Breast epithelium (tissue), 4 donors: ENCODE measurements around the gene NINL. TPM values are rescaled to one million over a fixed set of nuclear protein-coding genes. Genes with fewer than 3 reads are reported as not detected.
"Not testable (repeated sequence)": the region's sequence is repeated elsewhere in the genome, so short reads cannot be mapped to it uniquely, and the experiment has no call there.

Experiments used
- DNase-seq, 2 donors: peaks; one replicate each; pipeline ENCODE4 v3.0.0-alpha.2; 2019; ENCODE audit warnings: low spot score in 2 of 2
- H3K27ac ChIP-seq, 2 donors: fragments of 200-600 bp; sonication (generic) in 1 of 2; one replicate each; pipeline ENCODE4 v1.5.1; 2016 to 2019; ENCODE audit warnings: mild to moderate bottlenecking in 1 of 2
- H3K27me3 ChIP-seq, 2 donors: fragments of 200-600 bp; sonication (generic) in 1 of 2; one replicate each; pipeline versions ENCODE4 v1.5.1 to v1.6.0; 2017 to 2019; ENCODE audit warnings: control low read depth in 1 of 2, mild to moderate bottlenecking in 1 of 2
- H3K36me3 ChIP-seq: fragments of 200-600 bp; one replicate; pipeline ENCODE4 v1.5.1; 2019
- H3K4me1 ChIP-seq, 2 donors: fragments of 200-600 bp; sonication (generic); one replicate each; pipeline ENCODE4 v1.5.1; 2016 to 2019; ENCODE audit warnings: control low read depth in 1 of 2
- H3K4me3 ChIP-seq, 3 donors: fragments of 200-600 bp; sonication (generic); 1 replicate in 2 of 3; 2 replicates in 1 of 3; pipeline ENCODE4 v1.5.1; 2016 to 2019; ENCODE audit warnings: mild to moderate bottlenecking in 3 of 3, moderate library complexity in 2 of 3
- H3K9me3 ChIP-seq, 2 donors: fragments of 200-600 bp; sonication (generic) in 1 of 2; one replicate each; pipeline ENCODE4 v1.5.1; 2016 to 2019; ENCODE audit warnings: control low read depth in 1 of 2
- CTCF ChIP-seq, 3 donors: fragments of 450-650 bp; IDR thresholded peaks; one replicate each; pipeline ENCODE4 v1.5.1; 2016 to 2017; ENCODE audit warnings: antibody characterized with exemption in 3 of 3, mild to moderate bottlenecking in 3 of 3, moderate library complexity in 3 of 3
- POLR2A ChIP-seq: fragments of 450-650 bp; IDR thresholded peaks from one replicate; pipeline ENCODE4 v1.6.1; 2016; ENCODE audit warnings: antibody characterized with exemption, mild to moderate bottlenecking, moderate library complexity
- POLR2AphosphoS5 ChIP-seq, 3 donors: sonication (generic); formaldehyde crosslinking; IDR thresholded peaks; one replicate each; pipeline ENCODE4 v1.6.1; 2017; ENCODE audit warnings: antibody characterized with exemption in 3 of 3
- intact Hi-C: fragments of 100-400 bp; cut with DNase I; formaldehyde crosslinking; loops from one replicate; pipeline ENCODE4 v1.15.1; 2023; ENCODE audit warnings: low total_unique reads
- total RNA-seq, 3 donors: library from RNA; depleted of rRNA; stranded (reverse); fragments of >200 nt; gene quantifications; one replicate each; pipeline ENCODE4 v1.1.0, GENCODE V29; 2016

Gene NINL
- total RNA-seq, 3 donors from 2014 or later = 6.9 to 15.5 (median 12.8) TPM

DNA sequence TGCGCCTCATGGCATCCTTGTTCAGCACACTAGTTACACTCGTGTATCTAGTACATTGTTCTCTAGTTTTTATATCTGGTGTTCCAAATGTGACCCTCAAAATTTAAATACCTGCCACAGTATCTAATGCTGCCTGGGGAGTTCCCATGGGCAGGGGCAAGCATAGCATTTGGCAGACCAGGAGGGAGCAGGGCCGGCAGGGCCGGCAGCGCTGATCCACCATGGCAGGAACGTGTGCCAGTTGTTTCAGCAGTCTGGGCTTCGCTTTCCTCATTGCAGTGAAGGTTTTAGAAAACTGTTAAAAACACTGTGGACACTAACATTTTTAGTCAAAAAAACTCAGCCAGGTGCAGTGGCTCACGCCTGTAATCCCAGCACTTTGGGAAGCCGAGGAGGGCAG lies 19.3 kb upstream of the NINL start:
- Histone ChIP-seq H3K27ac (no peak overlapping the region), H3K36me3 (no peaks in the 10 kb centered on the region), H3K9me3 (no peaks in the 10 kb centered on the region), H3K27me3 (no peaks in the 10 kb centered on the region), H3K4me3 (no peak overlapping the region), H3K4me1 (no peaks in the 10 kb centered on the region)
- TF ChIP-seq POLR2A (no peak), CTCF (IDR thresholded peaks at IDR 0.05) (no peak), POLR2AphosphoS5 (IDR thresholded peaks at IDR 0.05) (no peak)
- no peak for DNase-seq
- intact Hi-C loops = no loop called here

- H3K27me3 ChIP-seq, H3K27ac ChIP-seq, H3K4me3 ChIP-seq, H3K4me1 ChIP-seq, H3K9me3 ChIP-seq, intact Hi-C loops, DNase-seq, H3K36me3 ChIP-seq: not testable (repeated sequence)
These were observed 17.6 kb upstream of the NINL start for GRCh38 chr20:25602914-25603309.

DNA sequence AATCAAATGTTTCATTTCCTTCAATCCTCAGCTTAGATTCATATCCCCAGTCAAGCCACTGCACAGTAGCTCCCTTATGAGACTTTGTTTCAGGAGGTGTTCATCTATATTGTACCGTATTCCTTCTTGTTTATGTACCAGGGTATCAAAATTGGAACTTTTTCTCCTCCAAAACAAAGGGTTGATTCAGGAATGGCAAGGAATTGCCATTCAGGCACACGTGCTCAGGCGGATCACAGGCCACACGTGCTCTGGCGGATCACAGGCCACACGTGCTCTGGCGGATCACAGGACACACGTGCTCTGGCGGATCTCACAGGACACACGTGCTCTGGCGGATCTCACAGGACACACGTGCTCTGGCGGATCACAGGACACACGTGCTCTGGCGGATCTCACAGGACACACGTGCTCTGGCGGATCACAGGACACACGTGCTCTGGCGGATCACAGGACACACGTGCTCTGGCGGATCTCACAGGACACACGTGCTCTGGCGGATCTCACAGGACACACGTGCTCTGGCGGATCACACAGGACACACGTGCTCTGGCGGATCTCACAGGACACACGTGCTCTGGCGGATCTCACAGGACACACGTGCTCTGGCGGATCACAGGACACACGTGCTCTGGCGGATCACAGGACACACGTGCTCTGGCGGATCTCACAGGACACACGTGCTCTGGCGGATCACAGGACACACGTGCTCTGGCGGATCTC lies 17.0 kb upstream of the NINL start:
- H3K4me1 ChIP-seq, H3K9me3 ChIP-seq, H3K27ac ChIP-seq, H3K27me3 ChIP-seq, DNase-seq, H3K4me3 ChIP-seq, intact Hi-C loops, H3K36me3 ChIP-seq: not testable (repeated sequence)

- TF ChIP-seq POLR2A (no peak), POLR2AphosphoS5 (IDR thresholded peaks at IDR 0.05) (no peak), CTCF (IDR thresholded peaks at IDR 0.05) (no peak)
- no peaks in the 10 kb centered on the region for H3K36me3 ChIP-seq
- intact Hi-C loops = no loop called here
- H3K4me1 ChIP-seq = no peaks in the 10 kb centered on the region
- no peak for DNase-seq
- H3K27me3 ChIP-seq = no peaks in the 10 kb centered on the region
- no peak overlapping the region for H3K4me3 ChIP-seq
- no peak overlapping the region for H3K27ac ChIP-seq
- H3K9me3 ChIP-seq = no peaks in the 10 kb centered on the region
These were observed 16.3 kb upstream of the NINL start for GRCh38 chr20:25601659-25602058.

GRCh38 chr20:25600632-25601031 lies 15.3 kb upstream of the NINL start:
- H3K9me3 ChIP-seq = no peaks in the 10 kb centered on the region
- H3K4me3 ChIP-seq = no peak overlapping the region
- H3K27ac ChIP-seq = no peak overlapping the region
- no peaks in the 10 kb centered on the region for H3K36me3 ChIP-seq
- DNase-seq = no peak
- no peak for TF ChIP-seq CTCF (IDR thresholded peaks at IDR 0.05)
- no peak for TF ChIP-seq POLR2A
- no peak for TF ChIP-seq POLR2AphosphoS5 (IDR thresholded peaks at IDR 0.05)
- intact Hi-C loops = no loop called here
- H3K27me3 ChIP-seq = no peaks in the 10 kb centered on the region
- H3K4me1 ChIP-seq = no peaks in the 10 kb centered on the region

DNA sequence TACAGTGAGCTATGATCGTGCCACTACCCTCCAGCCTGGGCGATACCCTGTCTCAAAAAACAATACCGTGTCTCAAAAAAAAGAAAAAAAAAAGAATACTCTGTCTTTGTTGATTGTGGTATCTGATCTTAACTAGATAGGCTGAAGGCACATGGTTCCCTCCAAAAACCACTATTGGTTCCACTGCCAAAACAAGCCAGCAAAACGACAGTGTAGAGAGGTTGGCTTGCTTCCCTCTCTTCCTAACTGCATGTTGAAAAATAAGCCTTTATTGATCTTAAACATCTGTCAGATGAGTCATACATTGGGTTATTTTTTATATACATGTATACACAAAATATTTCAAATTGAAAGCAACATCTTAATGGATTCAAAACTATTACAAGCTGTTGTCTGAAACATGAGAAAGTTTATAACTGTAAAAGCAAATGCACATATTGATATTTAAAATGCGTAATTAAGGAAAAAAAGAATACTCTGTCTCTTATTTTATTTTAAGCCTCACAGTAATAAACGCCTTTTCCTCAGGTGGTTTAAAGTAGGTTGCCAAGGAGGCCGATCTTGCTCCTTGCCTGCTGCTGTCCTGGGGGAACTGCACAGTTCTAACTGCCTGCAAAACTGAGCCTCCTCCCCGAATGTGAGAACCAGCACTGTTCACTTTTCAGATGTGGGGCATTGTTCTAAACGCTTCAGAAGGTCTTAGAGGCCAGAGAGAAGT lies 7.0 kb upstream of the NINL start:
- H3K36me3 ChIP-seq = no peaks in the 10 kb centered on the region
- H3K4me1 ChIP-seq = no peaks in the 10 kb centered on the region
- H3K4me3 ChIP-seq = no peak overlapping the region
- no peak for DNase-seq
- intact Hi-C loops = no loop called here
- H3K9me3 ChIP-seq = no peaks in the 10 kb centered on the region
- no peaks in the 10 kb centered on the region for H3K27me3 ChIP-seq
- TF ChIP-seq CTCF (IDR thresholded peaks at IDR 0.05) (no peak), POLR2A (no peak), POLR2AphosphoS5 (IDR thresholded peaks at IDR 0.05) (no peak)
- H3K27ac ChIP-seq = no peak overlapping the region

GRCh38 chr20:25590778-25591177 lies 5.4 kb upstream of the NINL start:
- H3K9me3 ChIP-seq, intact Hi-C loops, H3K27me3 ChIP-seq, DNase-seq, H3K27ac ChIP-seq, H3K36me3 ChIP-seq, H3K4me1 ChIP-seq, H3K4me3 ChIP-seq: not testable (repeated sequence)
